HTR-8/SVneo (cell line): ENCODE data around the gene ERCC1.

ENCODE experiments used
- DNase-seq: peaks from one replicate; pipeline ENCODE4 v3.0.0; 2011; ENCODE audit warnings: low spot score, mixed read lengths; ENCODE audit not compliant: insufficient read length
- FAIRE-seq: peaks from 2 replicates; lab custom pipeline; 2011; peaks lifted over from hg19 to GRCh38; lab: Jason Lieb, UNC

Gene ERCC1

DNA sequence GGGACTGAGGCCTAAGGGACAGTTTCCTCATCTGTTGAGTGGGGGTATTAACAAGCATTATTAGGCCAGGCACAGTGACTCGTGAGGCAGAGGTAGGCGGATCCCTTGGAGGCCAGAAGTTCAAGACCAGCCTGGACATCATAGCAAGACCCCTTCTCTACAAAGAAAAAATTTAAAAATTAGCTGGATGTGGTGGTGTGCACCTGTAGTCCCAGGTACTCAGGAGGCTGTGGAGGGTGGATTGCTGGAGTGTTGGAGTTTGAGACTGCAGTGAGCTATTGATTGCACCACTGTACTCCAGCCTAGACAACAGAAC lies 32.7 kb upstream of the ERCC1 start:
- FAIRE-seq (no peak), DNase-seq (no peak)

DNA sequence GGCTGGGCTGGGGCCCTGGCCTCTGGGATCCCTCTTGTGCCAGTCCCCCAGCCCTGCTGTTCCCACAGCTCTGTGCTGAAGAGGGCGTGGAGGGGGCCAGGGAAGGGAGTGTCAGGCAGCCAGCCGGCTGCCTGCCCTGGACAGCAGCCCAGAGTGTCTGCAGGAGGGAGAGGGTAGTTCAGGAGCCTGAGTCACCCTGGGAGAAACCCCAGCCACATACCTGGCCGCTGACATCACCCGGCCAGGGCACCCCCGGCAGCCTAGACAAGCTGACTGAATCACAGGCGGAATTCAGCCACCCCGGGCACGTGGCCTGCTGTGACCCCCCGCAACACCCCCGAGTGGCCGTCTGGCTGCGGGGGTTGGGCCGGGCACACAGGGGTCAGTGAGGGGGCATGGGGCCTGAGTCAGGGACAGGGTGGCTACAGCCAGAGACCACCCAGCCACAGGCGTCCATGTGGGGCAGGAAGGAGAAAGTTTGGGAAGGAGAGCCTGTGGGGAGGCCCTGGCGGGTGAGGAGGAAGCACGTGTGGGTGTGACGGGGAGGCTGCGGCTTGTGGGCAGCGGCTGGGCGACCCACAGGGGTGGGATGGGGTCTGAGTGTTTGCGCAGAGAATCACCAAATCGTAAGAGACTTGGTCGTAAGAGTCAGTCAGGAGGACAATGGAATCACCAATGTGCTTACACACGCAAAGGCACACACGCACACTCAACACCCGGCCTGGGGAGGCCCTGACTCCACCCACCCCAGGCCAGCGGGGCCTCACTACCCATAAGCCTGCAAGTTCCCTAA lies 32.2 kb upstream of the ERCC1 start:
- DNase-seq: peak; percentile 94
- peak; percentile 93 for FAIRE-seq

DNA sequence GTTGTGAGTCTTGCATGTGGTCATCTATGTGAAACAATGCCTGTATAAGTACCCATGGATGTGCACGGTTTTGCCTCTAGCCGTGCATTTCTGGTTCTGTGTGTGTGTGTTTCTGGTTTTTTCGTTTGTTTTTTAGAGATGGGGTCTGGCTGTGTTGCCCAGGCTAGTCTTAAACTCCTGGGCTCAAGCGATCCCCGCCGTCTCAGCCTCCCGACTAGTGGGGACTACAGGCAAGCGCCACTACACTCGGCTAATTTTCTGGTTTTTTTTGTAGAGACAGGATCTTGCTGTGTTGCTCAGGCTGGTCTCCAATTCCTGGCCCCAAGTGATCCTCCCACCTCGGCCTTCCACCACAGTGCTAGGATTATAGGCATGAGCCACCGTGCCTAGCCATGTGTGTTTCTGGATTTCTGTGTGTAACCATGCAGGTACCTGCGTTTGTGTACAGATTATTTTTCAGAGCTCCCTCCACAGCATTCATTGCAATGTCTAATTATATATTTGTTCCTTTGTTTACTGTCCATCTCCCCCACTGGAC lies 28.2 kb upstream of the ERCC1 start:
- DNase-seq (no peak), FAIRE-seq (no peak)

DNA sequence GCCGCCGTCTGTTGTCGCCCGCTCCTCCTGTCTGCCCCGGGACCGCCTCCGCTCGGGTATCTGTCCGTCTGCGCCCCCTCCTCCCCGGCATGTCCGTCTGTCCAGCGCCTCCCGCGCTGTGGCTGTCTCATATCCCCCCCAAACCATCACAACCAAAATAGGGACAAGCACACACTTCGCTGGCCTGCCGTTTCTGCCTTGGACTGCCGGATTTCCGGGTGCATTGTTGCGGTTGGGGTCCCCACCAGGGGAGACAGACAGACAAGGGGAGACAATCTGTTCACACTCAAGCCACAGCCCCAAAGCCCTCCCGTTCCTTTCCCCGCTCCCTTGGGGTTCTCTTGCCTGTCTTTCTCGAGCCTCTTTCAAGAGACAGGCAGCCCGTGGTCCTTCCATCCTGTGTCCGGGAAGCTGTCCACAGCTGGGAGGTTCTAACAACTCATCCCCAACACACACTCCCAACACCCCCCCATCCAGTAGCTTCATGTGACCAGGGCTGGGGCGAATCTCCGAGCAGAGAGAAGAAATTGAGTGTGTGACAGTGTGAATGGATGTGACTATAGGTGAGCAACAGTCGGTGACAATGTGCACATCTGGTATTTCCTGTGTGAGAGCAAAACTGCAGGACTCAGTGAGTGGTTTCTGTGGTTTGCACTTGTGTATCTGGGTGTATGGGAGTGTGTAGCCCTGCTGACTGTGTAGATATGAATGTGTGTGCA lies 27.6 kb upstream of the ERCC1 start:
- no peak for FAIRE-seq
- DNase-seq: no peak

DNA sequence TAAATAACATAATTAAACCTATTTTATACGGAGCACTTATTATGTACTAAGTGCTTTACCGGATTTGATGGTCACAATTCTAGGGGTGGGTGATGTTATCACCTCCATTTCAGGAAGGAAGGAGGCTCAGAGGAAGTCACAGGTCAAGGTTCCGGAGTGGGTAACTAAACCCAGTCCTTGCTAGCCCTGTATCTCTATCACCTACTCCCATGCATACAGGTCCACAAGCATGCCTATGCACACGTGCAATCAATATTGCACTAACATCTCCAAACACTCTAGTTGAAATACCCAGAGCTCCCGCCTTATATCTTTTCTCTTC lies 26.3 kb upstream of the ERCC1 start:
- FAIRE-seq (no peak), DNase-seq (no peak)

DNA sequence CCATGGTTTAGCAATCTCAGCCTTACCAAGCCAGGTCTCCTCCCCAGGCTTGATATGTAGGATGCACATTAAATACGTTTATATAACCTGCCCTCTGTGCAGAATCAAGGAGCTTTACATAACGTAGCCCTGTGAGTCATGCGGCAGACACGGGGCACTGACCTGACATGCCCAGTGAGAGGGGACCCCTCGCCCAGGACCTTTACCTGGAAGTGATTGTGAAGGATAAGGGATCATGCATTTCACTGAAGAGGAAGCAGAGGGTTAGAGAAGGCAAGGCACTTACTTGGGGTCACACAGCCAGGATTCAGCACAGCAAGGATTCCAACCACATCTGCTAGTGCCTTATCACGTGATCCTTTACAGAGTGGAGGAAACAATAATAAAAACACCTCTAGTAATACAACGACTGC lies 25.2 kb upstream of the ERCC1 start:
- DNase-seq (no peak), FAIRE-seq (no peak)

DNA sequence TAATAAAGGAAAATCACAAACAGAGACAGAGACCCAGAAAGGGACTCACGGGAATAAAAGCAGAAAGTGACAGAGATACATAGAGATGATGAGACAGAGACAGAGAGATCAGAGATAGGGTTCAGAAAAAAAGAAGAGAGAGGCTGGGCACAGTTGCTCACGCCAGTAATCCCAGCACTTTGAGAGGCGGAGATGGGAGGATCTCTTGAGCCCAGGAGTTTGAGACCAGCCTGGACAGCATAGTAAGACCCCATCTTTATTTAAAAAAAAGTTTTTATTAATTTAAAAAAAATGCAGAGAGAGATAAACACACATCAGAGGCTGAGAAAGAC lies 24.7 kb upstream of the ERCC1 start:
- DNase-seq (no peak), FAIRE-seq (no peak)

DNA sequence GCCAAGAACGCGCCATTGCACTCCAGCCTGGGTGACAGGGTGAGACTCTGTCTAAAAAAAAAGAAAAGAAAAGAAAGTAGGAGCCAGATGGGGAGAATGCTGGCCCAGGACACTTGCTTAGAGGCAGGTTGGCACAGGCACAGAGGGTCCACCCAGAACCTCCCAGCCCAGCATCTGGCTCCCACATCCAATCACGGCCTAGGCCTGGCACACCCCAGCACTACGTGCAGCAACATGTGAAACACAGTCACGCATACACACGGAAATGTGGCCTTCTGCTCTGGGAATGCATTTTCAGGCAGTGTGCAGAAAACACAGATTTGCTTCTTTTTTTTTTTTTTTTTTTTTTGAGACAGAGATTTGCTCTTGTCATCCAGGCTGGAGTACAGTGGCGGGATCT lies 23.2 kb upstream of the ERCC1 start:
- DNase-seq (no peak), FAIRE-seq (no peak)

DNA sequence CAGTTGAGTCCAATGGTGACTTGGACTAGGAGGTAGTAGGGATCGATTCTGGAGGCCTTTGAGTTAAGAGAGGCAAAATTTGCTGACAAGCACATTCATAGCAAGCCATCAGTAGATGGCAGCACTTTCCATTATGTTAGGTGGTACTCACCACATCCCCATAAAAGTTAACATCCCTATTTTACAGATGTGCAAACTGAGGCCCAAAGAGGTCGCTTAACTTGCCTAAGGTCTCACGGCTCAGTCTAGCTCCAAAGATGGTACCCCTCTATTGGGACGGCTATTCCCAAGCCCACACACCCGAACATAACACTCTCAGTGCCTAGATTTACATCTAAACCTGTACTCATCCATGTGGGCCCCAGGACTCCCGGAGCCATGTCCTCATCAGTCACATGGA lies 22.6 kb upstream of the ERCC1 start:
- no peak for DNase-seq
- FAIRE-seq: no peak

DNA sequence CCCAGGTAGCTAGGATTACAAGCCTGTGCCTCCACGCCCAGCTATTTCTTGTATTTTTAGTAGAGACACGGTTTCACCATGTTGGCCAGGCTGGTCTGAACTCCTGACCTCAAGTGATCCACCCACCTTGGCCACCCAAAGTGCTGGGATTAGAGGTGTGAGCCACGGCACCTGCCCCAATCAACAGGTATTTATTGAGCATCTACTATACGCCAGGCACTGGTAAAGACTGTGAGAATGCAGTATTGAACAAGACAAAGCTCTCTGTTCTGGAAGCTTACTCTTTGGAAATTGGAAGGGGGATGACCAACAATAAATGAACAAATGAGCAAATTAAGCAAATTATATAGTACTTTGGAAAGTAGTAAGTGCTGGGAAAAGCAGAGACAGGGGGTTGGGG lies 21.4 kb upstream of the ERCC1 start:
- no peak for DNase-seq
- no peak for FAIRE-seq

DNA sequence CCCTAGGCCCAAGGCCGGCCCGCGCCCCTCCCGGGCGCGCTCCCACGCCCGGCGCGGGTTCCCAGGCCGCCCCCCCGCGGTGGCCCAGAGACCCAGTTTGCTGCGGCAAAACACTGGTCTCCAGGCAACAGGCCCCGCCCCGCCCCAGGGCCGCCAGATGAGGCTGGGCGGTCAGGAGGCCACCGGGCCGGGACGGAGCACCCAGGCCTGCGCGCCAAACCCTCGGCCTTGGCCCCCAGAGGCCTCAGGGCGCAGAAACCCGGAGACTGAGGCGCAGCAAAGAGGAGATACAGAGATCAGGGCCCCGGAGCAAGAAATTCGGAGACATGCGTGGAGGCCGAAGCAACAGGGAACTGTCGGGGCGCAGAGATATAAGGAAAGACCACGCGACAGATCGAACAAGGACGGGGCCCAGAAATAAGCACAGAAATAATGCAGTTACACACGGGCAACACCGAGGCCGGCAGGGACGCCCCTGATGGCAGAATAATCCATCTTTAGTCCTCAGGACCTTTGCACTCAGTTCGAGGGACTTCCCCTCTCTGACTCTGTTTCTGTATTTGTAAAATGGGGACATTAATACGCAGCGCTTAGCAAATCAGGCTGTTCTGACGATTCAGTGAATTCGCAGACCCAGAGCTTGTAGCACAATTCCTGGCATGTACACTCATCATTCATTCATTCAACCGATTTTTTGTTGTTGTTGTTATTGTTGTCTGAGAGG lies 20.8 kb upstream of the ERCC1 start:
- peak; percentile 72 for DNase-seq
- FAIRE-seq: no peak

DNA sequence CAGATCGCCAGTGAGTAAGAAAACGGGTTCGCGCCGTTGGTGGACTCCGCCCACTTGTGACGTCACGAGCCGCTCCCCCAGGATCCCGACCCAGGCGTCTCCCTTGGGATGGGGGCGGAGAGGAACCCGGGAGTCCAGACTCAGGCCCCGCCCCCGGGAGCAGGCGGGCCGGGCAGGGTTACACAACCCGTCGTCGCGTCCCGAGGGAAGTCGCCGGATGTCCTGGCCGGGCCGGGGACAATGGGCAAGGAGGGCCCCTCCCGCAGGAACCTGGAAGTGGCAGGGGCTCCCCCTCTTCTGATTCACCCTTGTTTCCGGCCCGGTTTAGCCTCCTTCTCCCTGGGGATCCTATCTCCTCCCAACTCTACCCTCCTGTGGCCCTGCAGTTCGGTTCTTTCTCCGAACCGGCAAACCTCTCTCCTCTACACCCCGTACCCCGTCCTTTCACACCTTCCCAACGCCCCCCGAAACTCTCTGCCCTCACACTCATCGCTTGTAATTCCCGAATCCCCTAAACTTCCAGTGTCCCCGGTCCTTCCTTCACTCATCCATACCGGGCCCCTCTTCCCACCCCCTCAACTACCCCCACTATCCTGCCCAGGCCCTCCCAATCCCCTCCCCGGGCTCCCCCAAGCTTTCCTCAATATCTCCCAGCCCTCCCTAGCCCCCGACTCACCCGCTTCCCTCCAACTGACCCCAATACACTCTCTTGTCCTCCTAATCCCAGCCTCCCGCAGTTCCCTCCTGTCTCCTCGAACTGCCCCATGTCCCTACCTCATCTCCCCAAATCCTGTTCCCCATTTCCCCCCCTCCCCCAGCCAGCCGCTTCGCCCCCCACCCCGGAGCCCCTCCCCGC lies 20.0 kb upstream of the ERCC1 start:
- no peak for FAIRE-seq

DNA sequence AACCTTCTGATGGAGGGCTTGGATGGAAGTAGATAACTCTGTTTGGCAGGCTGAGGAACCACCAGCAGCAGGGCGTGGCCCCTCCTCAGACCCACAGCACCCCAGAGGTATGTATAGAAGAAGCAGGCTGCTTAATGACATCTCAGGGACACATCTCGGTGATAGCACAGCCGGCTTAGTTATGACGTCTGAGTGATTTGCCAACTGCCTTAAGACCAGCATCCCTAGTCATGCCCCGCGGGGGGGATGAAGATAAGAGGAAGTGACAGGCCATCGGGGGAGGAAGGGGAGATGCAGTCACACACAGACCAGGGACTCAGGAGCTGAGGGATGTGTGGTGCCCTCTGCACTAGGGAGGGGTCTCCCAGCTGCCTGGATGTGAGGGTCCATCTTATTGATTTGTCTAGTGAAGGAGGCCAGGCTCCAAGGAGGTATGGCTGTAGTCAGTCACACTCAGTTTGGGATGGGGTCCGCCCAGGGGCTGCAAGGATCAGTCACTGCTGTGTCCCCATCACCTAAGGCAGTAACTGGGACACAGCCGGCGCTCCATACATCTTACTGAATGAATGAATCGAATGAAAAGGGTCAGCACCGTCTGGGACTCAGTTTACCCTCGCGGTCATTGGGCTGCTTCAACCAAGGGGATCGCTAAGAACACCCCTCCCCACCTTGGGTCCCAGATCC lies 19.2 kb upstream of the ERCC1 start:
- DNase-seq: no peak

More for the DNA sequence above, 20.0 kb upstream of the ERCC1 start:
- peak; percentile 95 for DNase-seq

DNA sequence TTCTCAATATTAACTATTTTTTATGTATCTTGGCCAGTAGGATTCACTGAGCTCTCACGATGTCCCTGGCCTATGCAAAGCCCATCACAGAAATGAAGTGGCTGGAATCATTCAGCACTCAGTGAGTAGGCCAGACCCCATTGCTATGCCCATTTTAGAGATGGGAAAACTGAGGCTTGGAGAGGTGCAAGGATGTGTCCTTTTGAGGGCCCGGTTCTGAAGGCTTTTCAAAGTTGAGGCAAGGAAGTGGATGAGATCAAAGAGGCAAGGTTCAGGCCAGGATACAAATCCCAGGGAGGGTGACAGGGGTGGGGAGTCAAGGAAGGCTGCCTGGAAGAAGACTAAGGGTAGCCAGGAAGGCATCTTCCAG lies 18.7 kb upstream of the ERCC1 start:
- FAIRE-seq (no peak), DNase-seq (no peak)

More for the DNA sequence above, 19.2 kb upstream of the ERCC1 start:
- no peak for FAIRE-seq

DNA sequence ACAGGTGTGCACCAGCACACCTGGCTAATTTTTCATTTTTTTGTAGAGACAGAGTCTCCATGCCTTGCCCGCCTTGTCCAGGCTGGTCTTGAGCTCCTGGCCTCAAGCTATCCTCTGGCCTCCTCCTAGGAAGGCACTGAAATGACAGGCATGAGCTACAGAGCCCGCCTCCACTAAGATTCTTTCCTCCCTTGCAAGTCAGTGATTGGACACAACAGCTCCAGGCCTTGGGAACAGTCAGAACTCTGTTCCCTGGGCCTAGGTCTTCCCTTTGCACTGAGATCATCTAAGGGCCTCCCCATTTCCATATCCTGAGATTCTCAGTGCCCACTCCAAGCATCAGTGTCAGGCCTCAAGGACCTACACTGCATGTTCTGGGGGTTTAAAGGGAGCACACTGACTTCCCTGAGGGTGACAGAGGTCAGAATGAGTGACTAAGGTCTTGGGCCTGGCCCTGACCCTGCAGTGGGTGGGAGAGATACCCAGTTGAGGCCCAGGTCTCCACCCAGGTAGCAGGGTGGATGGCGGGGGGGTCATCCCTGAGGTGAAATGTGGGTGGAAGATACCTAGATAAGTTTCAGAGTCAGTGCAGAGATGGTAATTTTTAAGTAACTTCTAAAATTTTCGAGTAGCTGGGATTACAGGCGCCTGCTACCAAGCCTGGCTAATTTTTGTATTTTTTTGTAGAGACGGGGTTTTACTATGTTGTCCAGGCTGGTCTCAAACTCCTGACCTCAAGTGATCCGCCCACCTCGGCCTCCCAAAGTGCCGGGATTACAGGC lies 17.3 kb upstream of the ERCC1 start:
- no peak for DNase-seq
- FAIRE-seq: no peak

DNA sequence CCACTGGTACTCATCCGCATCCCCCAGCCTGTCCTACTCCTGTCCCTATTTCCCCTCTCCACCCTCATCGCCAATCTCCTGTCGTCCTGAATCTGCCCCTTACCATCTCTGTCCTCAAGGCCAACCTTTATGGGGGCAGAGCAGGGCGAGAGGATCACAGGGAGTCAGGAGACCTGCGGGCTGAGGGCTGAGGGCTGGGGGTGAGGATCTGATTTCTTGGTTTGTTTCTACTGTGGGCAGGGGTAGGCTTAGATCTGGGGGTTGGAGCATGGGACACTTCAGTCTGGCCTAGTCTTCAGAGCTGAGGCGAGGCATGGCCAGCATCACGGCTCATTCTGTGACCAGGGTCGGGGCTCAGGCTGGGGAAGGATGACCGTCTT lies 16.5 kb upstream of the ERCC1 start:
- no peak for DNase-seq
- FAIRE-seq: no peak

DNA sequence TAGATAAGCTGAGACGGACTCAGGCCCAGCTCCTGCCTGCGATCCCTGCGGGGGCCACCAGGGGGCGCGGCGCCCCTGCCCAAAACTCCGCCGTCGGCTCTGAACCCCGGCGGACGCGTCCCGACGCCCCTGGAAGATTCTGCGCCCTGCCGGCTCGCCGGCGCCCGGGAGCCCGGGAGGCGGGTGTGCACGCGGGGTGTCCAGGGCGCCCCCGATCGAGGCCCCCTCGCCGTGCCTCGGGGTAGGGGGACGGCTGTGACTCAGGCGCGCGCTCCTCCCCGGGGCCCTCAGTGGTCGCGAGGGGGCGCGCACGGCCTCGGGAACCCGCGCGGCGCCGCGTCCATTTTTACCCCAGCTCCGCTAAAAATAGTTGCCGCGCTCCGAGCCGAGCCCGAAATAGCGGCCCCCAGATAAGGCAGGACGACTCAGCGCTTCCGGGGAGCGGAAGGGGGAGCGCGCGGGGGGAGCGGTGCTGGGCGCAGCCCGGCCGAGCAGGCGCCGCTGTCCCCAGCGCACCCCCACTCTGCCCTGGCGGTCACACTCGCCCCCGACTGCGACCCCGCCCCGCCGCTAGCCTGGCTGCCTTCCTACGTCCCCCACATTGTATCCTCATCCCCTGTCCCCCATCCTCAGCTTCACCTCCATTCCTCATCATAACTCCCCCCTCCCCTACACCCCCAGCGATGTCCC lies 16.0 kb upstream of the ERCC1 start:
- DNase-seq (peak; percentile 71), FAIRE-seq (peak; percentile 28)

DNA sequence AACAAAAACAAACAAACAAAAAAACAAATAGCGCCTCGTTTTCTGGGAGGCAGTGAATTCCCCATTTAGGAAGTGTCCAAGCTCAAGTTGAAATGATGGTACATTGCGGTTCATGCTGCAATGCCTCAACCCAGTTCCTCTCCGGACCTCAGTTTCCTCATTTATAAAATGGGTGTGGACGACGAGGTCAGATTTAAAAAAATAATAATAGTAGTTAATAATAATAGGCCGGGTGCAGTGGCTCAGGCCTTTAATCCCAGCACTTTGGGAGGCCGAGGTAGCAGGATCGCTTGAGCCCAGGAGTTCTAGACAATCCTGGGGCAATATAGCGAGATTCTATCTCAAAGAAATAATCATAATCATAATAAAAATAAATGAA lies 15.5 kb upstream of the ERCC1 start:
- FAIRE-seq (no peak), DNase-seq (no peak)

DNA sequence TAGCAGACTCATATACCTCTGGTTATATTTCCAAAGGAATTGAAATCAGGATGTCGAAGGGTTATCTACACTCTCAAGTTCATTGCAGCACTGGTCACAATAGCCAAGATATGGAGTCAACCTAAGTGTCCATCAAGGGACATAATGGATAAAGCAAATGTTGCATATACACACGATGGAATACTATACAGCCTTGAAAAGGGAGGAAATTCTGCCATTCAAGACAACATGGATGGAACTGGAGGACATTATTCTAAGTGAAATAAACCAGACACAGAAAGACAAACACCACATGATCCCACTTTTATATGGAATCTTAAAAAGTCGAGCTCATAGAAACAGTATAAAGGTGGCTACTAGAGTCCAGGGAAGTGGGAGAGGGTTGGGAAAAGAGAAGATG lies 13.6 kb upstream of the ERCC1 start:
- FAIRE-seq (no peak), DNase-seq (no peak)
